ENCODE measurements around the gene TANGO6. TPM values are rescaled to one million over a fixed set of nuclear protein-coding genes. Genes with fewer than 3 reads are reported as not detected.

The TANGO6 gene
- total and polyA plus RNA-seq, 7 donors, result 5.3 to 16.2 (median 12.5) TPM

DNA sequence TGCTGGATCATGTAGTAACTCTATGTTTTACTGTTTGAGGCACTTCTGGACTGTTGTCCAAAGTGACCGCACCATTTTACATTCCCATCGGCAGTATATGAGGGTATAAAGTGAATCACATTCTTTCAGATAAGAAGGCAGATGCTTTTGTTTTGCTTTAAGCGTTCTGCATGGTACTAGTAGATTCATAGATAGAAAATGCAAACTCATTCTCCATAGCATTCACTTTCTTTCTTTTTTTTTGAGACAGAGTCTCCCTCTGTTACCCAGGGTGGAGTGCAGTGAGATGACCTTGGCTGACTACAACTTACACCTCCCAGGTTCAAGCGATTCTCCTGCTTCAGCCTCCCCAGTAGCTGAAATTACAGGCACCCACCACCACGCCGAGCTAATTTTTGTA lies 40.4 kb downstream of the TANGO6 start:
- H3K36me3 ChIP-seq (ENCODE audit: insufficient read depth in 1 of 2, low read depth in 1 of 2), result peaks cover 0 to 62% of the 10 kb centered on the region in 2 donors
- TF ChIP-seq CTCF (IDR thresholded peaks at IDR 0.05), result no peak
- H3K4me3 ChIP-seq, result no peak overlapping the region
- 95 to 97% (median 96%) methylated on average over 6 of the region's 6 CpGs for WGBS, 3 donors
- H3K27ac ChIP-seq, result no peak overlapping the region
- no peak for ATAC-seq
- no peaks in the 10 kb centered on the region for H3K9me3 ChIP-seq
- H3K4me1 ChIP-seq, result no peaks in the 10 kb centered on the region
- intact Hi-C loops (cut with DNase I), result no loop called here
- H3K27me3 ChIP-seq (ENCODE audit: insufficient read depth in 3 of 3, low read length in 2 of 3), result no peaks in the 10 kb centered on the region
- no peak for DNase-seq

GRCh38 chr16:68884401-68884800 lies 41.1 kb downstream of the TANGO6 start:
- no peak for ATAC-seq
- no peak for DNase-seq
- Histone ChIP-seq H3K9me3 (no peaks in the 10 kb centered on the region), H3K27ac (no peak overlapping the region), H3K4me3 (no peak overlapping the region), H3K36me3 (ENCODE audit: insufficient read depth in 1 of 2, low read depth in 1 of 2) (peaks cover 0 to 55% of the 10 kb centered on the region in 2 donors), H3K4me1 (no peaks in the 10 kb centered on the region), H3K27me3 (ENCODE audit: insufficient read depth in 3 of 3, low read length in 2 of 3) (no peaks in the 10 kb centered on the region)
- 86 to 94% (median 94%) methylated on average over 1 of the region's 1 CpG for WGBS, 3 donors
- intact Hi-C loops (cut with DNase I), result no loop called here
- no peak for TF ChIP-seq CTCF (IDR thresholded peaks at IDR 0.05)

DNA sequence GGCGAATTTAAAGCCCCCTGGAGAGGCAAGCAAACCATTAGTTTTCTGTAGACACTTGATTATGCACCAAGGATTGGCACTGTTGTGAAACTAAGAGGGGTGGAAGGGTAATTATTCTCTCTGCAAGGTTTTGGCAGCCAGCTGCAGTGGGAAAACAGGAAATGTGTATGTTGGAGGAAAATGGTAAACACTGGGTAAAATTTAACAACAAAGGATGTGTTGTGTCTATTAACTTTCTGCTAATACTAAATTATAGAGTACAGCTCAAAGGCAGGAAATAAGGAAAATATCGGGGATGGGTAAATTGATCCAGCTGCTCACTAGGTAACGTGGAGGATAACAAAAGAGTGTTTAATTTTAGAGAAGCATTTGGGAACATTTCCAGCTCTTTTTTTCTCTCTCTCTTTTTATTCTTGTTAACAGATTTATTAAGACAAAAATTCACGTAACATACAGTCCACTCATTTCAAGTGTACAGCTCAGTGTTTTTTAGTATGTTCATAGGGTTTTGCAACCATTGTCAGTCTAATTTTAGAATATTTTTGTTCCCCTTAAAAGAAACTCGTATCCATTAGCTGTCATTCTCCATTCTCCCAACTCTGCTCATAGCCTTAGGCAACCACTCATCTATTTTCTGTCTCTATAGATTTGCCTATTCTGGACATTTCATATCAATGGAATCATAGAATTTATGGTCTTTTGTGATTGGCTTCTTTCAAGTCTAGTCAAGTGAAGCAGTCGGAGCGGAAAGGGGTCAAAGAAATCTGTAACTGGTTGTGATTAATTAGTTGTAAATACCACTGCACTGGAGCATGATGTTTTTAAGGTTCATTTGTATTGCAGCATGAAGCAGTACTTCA lies 41.8 kb downstream of the TANGO6 start:
- no peak for TF ChIP-seq CTCF (IDR thresholded peaks at IDR 0.05)
- DNase-seq (no peak), ATAC-seq (no peak)
- Histone ChIP-seq H3K4me3 (no peak overlapping the region), H3K27ac (no peak overlapping the region), H3K27me3 (ENCODE audit: insufficient read depth in 3 of 3, low read length in 2 of 3) (no peaks in the 10 kb centered on the region), H3K9me3 (no peaks in the 10 kb centered on the region), H3K36me3 (ENCODE audit: insufficient read depth in 1 of 2, low read depth in 1 of 2) (peaks cover 0 to 49% of the 10 kb centered on the region in 2 donors), H3K4me1 (no peaks in the 10 kb centered on the region)
- intact Hi-C loops (cut with DNase I), result no loop called here
- 55 to 60% (median 56%) methylated on average over 7 of the region's 7 CpGs for WGBS, 3 donors

GRCh38 chr16:68887107-68887506 lies 43.8 kb downstream of the TANGO6 start:
- Histone ChIP-seq H3K27me3 (ENCODE audit: insufficient read depth in 3 of 3, low read length in 2 of 3) (no peaks in the 10 kb centered on the region), H3K9me3 (no peaks in the 10 kb centered on the region), H3K4me1 (no peaks in the 10 kb centered on the region), H3K36me3 (ENCODE audit: insufficient read depth in 1 of 2, low read depth in 1 of 2) (peaks cover 0 to 29% of the 10 kb centered on the region in 2 donors), H3K4me3 (no peak overlapping the region), H3K27ac (no peak overlapping the region)
- 89 to 96% (median 94%) methylated on average over 1 of the region's 1 CpG for WGBS, 3 donors
- no peak for TF ChIP-seq CTCF (IDR thresholded peaks at IDR 0.05)
- ATAC-seq, result no peak
- intact Hi-C loops (cut with DNase I), result no loop called here
- DNase-seq, result no peak
